CD4-positive, alpha-beta T cell treated with Interleukin-15 for 1 hour (primary cell): ENCODE results near the gene KCNMA1.

Experiments used
- DNase-seq: peaks from one replicate; pipeline ENCODE4 v3.0.0-alpha.2; 2020

KCNMA1 gene

GRCh38 chr10:77024461-77024860 lies 613.1 kb downstream of the KCNMA1 start:
- DNase-seq = no peak

DNA sequence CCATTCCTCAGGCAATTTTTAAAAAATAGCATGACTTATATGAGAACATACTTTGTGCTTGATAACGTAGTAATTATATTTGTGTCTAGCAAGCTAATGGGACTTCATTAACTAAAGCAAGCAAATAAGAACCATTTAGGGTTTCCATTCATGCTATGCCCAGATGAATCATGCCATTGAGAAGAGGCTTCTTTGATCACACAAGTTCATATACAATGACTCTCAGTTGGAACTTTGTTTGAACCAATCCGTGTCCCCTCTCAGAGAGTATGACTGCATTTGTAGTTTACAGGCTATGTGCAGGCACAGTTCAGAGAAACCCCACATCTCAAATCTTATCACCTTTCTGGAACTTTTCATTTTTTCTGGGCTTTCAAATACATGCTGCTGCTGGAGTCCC lies 614.2 kb downstream of the KCNMA1 start:
- no peak for DNase-seq

GRCh38 chr10:77022671-77023070 lies 614.9 kb downstream of the KCNMA1 start:
- DNase-seq = no peak

- DNase-seq = no peak
Measured at GRCh38 chr10:77021966-77022490, 615.6 kb downstream of the KCNMA1 start.

DNA sequence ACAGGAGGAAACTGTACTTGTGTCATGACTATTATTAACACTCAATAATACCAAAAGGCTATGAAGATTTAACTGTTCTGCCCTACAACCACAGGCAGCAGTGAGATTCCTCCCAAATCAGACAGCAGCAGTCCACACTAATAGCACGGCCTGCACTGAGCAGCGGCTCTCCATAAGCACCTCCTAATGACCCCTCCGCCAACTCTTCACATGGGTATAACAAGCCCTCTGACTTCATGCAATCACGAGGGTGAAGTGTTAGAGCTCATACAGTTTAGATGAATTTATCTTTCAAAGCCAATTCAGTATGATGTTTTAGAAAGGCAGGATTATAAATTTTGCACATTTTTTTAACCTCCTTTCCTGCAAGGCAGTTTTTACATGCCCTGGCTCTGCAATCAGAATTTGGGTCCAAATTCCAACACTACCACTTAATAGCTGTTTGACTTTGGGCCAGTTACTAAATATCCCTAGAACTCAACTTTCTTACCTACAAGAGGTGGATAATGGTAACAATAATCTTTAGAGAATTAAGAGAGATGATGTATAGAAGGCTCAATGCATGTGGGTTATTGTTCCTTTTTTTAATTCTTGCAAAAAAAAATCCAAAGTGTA lies 617.1 kb downstream of the KCNMA1 start:
- no peak for DNase-seq

DNA sequence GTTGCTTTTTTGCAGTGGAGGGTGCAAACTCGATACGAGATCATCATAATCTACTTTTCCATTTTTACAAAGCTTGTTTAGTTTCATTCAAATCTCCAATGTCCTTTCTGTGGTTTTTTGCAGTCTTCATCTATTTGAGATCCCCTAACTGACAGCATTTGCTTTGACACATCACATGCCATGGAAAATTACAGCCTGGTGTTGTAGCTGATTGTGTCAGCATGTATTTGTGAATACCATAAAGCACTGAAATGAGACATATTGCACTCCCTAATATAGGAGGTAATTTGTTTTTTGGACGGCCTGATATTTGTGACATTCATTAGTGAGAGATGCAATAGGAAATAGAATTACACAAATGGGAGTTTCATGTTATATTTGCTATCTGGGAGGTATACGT lies 620.8 kb downstream of the KCNMA1 start:
- DNase-seq = no peak

DNA sequence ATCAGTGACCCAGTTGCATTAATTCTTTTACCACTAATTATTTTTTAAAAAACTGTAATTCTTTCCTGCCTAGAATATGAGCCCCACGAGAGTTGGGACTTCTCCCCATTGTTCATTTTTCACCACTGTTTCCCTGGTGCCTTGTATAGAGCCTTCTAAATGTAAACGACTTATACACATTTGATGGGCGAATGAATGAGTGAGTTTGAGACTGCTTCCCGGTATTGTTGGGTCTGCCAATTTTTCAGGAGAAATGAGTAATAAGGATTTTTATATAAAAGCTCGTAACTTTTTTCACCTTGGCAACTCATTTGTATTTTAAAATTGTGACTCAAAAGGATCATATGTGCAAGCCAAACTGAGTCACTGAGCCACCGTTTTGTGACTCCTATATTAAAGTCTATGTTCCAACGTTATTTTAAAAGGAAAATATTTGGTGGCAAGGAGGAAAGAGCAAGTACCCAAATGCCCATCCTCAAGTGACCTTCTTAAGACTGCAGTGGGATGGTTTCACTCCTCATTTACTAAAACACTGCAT lies 621.3 kb downstream of the KCNMA1 start:
- no peak for DNase-seq

GRCh38 chr10:77015360-77015759 lies 622.2 kb downstream of the KCNMA1 start:
- no peak for DNase-seq

DNA sequence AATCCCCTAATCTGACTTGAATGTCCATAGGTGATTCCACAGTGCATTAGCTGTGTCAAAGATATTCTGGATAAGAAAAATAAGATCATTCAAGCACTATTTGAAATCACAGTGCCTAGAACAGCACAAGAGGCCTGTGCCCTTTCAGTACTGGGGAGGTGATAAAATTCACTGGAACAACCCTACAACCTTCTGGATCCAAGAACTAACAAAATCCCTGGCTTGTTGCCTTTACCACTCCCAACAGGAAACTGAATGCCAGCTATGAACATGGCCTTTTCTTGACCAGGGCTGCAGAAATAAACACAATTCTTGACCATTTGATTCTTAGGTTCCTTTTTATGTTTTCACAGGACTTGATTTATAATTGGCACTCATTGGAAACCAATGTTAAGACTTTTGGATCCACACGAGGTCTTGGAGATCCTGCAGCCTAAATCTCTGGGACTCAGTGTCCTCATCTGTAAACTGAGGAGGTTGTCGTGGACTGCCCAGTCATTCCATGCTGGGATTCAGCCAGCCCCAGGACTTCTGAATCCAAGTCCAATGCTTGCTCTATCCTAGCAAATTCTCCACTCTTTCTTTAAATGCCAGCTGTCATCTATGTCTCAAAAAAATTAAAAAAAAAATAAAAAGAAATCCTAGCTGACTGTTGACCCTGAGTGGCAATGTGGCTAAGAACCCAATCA lies 624.7 kb downstream of the KCNMA1 start:
- no peak for DNase-seq

DNA sequence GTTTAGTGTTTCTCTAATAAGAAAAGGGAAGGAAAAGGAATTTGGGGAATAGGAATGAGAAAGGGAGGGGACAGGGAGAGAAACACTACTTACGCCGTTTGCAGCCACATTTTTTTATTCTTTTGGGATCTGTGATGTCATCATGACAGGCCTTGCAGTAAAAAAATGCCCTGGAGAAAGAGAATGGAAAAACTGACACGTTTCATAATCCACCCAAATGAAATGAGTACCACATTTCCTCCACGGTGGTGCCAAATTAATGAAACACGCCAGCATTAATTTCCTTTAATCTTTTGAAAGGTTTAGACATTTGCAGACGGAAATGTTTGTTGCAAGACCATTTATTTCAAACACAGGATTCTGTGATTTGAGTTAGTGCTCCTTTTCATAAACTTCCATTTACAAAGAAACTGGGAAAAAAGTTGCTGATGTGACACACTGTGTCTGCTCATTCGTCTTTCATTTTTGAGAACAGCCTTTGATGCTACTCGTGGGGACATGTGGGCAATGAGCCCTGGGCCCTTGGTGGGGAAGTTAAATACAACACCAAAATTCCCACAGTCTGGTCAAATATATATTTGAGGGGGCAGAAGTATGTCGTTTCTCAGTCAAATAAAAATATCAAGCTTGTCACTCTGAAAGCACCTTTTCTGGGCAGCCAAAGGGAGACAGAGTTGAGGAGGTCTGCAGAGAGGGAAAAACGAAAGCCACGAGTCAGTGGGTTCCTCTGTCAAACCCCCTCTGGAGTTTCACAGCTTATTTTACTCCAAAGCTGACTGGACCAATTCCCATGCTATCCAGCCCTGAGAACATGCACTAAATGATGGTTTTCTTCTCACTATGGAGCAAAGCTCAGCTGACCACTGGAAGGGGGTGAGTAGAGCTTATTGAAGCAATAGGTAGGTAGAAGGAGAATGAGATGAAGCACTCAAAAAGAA lies 625.5 kb downstream of the KCNMA1 start:
- no peak for DNase-seq

DNA sequence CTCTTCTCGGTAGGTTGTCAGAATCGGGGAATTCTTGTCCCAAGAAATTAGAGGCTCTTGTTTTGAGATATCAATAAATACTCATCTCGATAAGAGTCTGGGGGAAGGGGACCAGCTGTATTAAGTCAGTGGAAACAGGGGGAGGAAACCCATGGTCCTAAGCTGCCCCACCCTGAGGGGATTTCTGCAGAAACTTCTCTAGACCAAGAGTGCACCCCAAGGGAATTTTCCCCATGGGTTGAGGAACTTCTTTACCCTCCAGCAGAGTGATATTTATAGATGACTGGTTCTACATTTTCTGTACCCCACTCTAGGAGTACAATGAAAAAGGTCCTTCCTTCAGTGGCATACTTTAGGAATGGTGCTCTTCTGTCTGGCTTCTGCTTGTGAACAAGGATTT lies 627.2 kb downstream of the KCNMA1 start:
- DNase-seq = no peak

DNA sequence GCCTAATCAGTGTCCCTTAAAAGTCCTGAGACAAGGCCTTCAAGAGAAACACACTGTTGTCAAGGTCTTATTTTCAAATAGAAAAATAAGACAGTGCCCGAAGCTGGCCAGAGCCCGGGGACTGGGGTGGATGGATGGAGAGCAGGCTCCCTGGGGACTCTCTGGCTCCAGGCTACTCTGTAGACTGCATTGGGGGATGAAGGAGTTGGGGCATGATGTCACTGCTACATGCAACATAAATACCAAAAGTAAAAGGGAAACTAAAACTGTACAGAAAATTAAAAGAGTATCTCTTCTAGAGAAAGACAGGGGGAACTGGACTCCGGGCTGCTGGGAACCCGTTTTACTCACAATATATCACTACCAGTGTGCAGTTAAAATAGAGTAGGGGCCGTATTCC lies 629.8 kb downstream of the KCNMA1 start:
- no peak for DNase-seq

- DNase-seq = no peak
Measured at GRCh38 chr10:77006836-77007511, 630.6 kb downstream of the KCNMA1 start.

DNA sequence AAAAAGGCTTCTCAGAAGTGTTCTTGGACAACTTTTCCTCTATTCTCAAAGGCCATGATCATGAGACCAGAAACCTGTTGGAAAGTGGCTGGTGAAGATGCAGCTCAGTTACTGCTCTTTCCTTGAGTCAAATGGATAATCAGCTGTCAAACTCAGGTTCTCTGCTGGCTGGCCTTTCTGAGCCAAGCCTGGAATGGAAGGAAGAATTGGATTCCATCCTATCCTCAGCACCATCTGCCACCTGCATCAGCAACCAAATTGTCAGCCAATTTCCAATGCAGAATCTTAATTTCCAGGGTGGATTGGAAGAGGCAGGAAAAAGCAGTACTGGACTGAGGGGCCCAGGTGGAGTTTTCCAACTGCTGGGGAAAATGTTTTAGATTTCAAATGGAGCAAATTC lies 631.7 kb downstream of the KCNMA1 start:
- no peak for DNase-seq

GRCh38 chr10:77004917-77005564 lies 632.6 kb downstream of the KCNMA1 start:
- DNase-seq = no peak

- DNase-seq = no peak
Measured at GRCh38 chr10:77002872-77003271, 634.7 kb downstream of the KCNMA1 start.

- no peak for DNase-seq
Measured at GRCh38 chr10:77001206-77001605, 636.4 kb downstream of the KCNMA1 start.

GRCh38 chr10:76998451-76998850 lies 639.2 kb downstream of the KCNMA1 start:
- no peak for DNase-seq

GRCh38 chr10:76997631-76998030 lies 640.0 kb downstream of the KCNMA1 start:
- DNase-seq = no peak

- DNase-seq = no peak
Measured at GRCh38 chr10:76995023-76995422, 642.6 kb downstream of the KCNMA1 start.

GRCh38 chr10:76993213-76993612 lies 644.4 kb downstream of the KCNMA1 start:
- no peak for DNase-seq

DNA sequence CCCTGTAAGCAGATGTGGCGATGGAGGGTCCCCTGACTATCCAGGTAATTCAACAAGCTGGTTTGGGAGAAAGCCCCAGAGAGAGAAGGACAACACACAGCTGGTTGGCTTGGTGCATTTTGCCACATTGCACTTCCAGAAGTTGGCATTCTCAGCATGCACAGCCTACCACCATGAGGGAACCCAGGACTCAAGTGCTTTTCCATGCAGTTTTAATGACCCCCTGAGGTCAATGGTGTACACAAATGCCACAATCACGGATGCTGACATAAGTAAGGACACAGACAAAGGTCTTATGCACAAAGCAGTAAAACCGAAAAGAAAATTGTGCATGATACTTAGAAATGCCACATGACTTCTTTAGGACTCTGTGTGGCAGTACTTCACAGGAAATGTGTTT lies 645.1 kb downstream of the KCNMA1 start:
- DNase-seq = no peak
